K562 (cell line): Measurements from ENCODE around the gene JMJD1C. TPM values are rescaled to one million over a fixed set of nuclear protein-coding genes. Genes with fewer than 3 reads are reported as not detected.

ENCODE experiments used
- CCAR2 ChIP-seq: fragments of 200-400 bp; formaldehyde crosslinking; IDR thresholded peaks from 2 replicates; pipeline ENCODE4 v1.6.1; 2017; ENCODE audit warnings: mild to moderate bottlenecking, low read depth, low read length
- ETS2 ChIP-seq: IDR thresholded peaks from 2 replicates; pipeline ENCODE4 v1.6.1; 2016; ENCODE audit warnings: borderline replicate concordance, missing genetic modification characterization, mild to moderate bottlenecking, moderate library complexity, missing compliant biosample characterization; ENCODE audit not compliant: poor library complexity, severe bottlenecking
- FUS ChIP-seq: fragments of 200-400 bp; formaldehyde crosslinking; optimal IDR thresholded peaks from 2 replicates; pipeline ENCODE3; 2017; ENCODE audit warnings: low read depth, low read length
- KLF10 ChIP-seq: fragments of 250-450 bp; sonication (Bioruptor Pico); IDR thresholded peaks from 2 replicates; pipeline ENCODE4 v1.6.1; 2021; ENCODE audit warnings: matching md5 sums
- MAZ ChIP-seq, 2 experiments: fragments of 450-650 bp in 1 of 2; sonication (generic) in 1 of 2; formaldehyde crosslinking; IDR thresholded peaks in 1 of 2; conservative IDR thresholded peaks in 1 of 2; 2 replicates each; pipeline versions ENCODE4 v1.4.0 to v1.5.0; 2020; ENCODE audit warnings: mild to moderate bottlenecking in 1 of 2, missing genetic modification reagents in 1 of 2
- NFRKB ChIP-seq: fragments of 450-650 bp; IDR thresholded peaks from 2 replicates; pipeline ENCODE4 v1.6.1; 2016; ENCODE audit warnings: low read depth
- SAFB2 ChIP-seq: fragments of 200-400 bp; formaldehyde crosslinking; IDR thresholded peaks from 2 replicates; pipeline ENCODE4 v1.6.1; 2018; ENCODE audit warnings: borderline replicate concordance, low read length, low read depth, moderate library complexity; ENCODE audit not compliant: severe bottlenecking
- SMARCE1 ChIP-seq: fragments of 450-650 bp; IDR thresholded peaks from 2 replicates; pipeline ENCODE4 v1.7.1; 2016; ENCODE audit warnings: mild to moderate bottlenecking
- THRAP3 ChIP-seq: fragments of 450-650 bp; IDR thresholded peaks from 2 replicates; pipeline ENCODE4 v1.6.1; 2016; ENCODE audit warnings: mild to moderate bottlenecking, inconsistent platforms, borderline replicate concordance
- ZFP1 ChIP-seq: fragments of 450-650 bp; formaldehyde crosslinking; IDR thresholded peaks from 2 replicates; pipeline ENCODE4 v1.4.0; 2020; ENCODE audit warnings: mild to moderate bottlenecking, mixed read lengths
- ZNF644 ChIP-seq: fragments of 200-800 bp; sonication (Bioruptor generic); IDR thresholded peaks from 2 replicates; pipeline ENCODE4 v1.6.1; 2016; ENCODE audit warnings: low read depth, missing genetic modification characterization, missing compliant biosample characterization
- ZNF717 ChIP-seq: fragments of 250-450 bp; sonication (Bioruptor Pico); IDR thresholded peaks from 2 replicates; pipeline ENCODE4 v1.5.0; 2021
- polyA plus RNA-seq, 8 experiments: library from polyadenylated mRNA; depleted of rRNA in 4 of 8; stranded (reverse) in 5 of 8; unstranded in 3 of 8; fragments of >200 nt; fragmentation: Nextera tagmentation in 2 of 8; fragmentation: Illumina TruSeq in 1 of 8; extraction: Ambion mirVana in 2 of 8; extraction: Trizol in 1 of 8; gene quantifications; 2 replicates each; pipeline versions ENCODE4 v1.2.1 to v1.2.3, GENCODE V29; 2011 to 2014; ENCODE audit warnings: inconsistent platforms in 1 of 8, missing spikeins in 1 of 8
- total RNA-seq, 7 experiments: library from RNA; depleted of rRNA in 6 of 7; stranded (reverse); fragments of >200 nt in 6 of 7; fragmentation: Illumina TruSeq in 2 of 7; extraction: Trizol in 2 of 7; gene quantifications; 2 replicates each; pipeline versions ENCODE4 v1.2.1 to v1.2.3, GENCODE V29; 2011 to 2021; ENCODE audit warnings: low replicate concordance in 1 of 7
- TF ChIP-seq, protein P1 (sequence below): fragments of 450-650 bp; IDR thresholded peaks from 2 replicates; pipeline ENCODE4 v1.6.1; 2016; ENCODE audit warnings: mild to moderate bottlenecking, moderate library complexity
- TF ChIP-seq, protein P2 (sequence below): sonication (generic); formaldehyde crosslinking; IDR thresholded peaks from 2 replicates; pipeline ENCODE4 v1.9.0; 2022; ENCODE audit warnings: mild to moderate bottlenecking, missing genetic modification reagents

Gene JMJD1C
- total and polyA plus RNA-seq, 9 of the 15 experiments (the other 6 are each of a cell fraction or from before 2014, with no cell fraction given): 25.3 to 68.0 (median 47.2) TPM

DNA sequence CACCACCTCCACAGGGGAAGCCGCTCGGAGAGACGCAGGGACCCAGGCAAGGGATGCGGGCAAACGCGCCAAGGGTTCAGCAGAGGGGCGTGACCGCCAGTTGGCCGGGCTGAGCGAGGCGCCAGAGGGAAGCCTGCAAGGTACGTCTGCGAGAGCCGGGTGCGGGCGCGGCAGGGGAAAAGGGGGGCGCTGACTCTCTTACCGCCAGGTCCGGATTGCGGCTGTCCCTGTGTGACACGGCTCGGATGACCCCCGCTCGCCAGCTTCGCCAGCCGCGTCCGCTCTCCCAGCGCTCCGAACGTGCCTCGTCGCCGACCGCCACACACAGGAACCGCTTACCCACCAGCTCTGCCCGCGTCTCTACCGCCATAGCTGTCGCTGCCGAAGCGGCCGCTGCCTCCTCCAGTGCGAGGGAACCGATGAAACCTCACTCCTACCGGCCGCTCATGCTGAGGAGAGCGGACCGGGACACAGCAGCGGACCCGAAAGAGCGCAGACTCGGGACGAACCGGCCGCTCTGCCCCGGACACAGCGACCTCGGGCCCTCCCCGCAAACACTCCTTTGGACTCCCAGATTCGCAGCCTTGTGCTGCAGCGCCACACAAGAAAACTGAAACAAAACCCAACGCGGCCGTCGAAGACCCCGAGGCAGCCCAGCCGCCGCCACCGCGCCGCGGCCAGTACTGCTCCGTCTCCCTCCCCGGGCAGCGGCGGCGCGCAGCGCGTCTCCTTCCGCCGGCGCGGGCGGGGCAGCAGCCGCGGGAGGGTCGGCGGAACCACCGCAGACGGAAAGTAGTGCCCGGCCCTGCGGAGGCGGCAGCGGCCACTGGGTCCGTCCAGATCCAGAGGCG, at the start of gene JMJD1C (continued):
- TF ChIP-seq, protein P1, sequence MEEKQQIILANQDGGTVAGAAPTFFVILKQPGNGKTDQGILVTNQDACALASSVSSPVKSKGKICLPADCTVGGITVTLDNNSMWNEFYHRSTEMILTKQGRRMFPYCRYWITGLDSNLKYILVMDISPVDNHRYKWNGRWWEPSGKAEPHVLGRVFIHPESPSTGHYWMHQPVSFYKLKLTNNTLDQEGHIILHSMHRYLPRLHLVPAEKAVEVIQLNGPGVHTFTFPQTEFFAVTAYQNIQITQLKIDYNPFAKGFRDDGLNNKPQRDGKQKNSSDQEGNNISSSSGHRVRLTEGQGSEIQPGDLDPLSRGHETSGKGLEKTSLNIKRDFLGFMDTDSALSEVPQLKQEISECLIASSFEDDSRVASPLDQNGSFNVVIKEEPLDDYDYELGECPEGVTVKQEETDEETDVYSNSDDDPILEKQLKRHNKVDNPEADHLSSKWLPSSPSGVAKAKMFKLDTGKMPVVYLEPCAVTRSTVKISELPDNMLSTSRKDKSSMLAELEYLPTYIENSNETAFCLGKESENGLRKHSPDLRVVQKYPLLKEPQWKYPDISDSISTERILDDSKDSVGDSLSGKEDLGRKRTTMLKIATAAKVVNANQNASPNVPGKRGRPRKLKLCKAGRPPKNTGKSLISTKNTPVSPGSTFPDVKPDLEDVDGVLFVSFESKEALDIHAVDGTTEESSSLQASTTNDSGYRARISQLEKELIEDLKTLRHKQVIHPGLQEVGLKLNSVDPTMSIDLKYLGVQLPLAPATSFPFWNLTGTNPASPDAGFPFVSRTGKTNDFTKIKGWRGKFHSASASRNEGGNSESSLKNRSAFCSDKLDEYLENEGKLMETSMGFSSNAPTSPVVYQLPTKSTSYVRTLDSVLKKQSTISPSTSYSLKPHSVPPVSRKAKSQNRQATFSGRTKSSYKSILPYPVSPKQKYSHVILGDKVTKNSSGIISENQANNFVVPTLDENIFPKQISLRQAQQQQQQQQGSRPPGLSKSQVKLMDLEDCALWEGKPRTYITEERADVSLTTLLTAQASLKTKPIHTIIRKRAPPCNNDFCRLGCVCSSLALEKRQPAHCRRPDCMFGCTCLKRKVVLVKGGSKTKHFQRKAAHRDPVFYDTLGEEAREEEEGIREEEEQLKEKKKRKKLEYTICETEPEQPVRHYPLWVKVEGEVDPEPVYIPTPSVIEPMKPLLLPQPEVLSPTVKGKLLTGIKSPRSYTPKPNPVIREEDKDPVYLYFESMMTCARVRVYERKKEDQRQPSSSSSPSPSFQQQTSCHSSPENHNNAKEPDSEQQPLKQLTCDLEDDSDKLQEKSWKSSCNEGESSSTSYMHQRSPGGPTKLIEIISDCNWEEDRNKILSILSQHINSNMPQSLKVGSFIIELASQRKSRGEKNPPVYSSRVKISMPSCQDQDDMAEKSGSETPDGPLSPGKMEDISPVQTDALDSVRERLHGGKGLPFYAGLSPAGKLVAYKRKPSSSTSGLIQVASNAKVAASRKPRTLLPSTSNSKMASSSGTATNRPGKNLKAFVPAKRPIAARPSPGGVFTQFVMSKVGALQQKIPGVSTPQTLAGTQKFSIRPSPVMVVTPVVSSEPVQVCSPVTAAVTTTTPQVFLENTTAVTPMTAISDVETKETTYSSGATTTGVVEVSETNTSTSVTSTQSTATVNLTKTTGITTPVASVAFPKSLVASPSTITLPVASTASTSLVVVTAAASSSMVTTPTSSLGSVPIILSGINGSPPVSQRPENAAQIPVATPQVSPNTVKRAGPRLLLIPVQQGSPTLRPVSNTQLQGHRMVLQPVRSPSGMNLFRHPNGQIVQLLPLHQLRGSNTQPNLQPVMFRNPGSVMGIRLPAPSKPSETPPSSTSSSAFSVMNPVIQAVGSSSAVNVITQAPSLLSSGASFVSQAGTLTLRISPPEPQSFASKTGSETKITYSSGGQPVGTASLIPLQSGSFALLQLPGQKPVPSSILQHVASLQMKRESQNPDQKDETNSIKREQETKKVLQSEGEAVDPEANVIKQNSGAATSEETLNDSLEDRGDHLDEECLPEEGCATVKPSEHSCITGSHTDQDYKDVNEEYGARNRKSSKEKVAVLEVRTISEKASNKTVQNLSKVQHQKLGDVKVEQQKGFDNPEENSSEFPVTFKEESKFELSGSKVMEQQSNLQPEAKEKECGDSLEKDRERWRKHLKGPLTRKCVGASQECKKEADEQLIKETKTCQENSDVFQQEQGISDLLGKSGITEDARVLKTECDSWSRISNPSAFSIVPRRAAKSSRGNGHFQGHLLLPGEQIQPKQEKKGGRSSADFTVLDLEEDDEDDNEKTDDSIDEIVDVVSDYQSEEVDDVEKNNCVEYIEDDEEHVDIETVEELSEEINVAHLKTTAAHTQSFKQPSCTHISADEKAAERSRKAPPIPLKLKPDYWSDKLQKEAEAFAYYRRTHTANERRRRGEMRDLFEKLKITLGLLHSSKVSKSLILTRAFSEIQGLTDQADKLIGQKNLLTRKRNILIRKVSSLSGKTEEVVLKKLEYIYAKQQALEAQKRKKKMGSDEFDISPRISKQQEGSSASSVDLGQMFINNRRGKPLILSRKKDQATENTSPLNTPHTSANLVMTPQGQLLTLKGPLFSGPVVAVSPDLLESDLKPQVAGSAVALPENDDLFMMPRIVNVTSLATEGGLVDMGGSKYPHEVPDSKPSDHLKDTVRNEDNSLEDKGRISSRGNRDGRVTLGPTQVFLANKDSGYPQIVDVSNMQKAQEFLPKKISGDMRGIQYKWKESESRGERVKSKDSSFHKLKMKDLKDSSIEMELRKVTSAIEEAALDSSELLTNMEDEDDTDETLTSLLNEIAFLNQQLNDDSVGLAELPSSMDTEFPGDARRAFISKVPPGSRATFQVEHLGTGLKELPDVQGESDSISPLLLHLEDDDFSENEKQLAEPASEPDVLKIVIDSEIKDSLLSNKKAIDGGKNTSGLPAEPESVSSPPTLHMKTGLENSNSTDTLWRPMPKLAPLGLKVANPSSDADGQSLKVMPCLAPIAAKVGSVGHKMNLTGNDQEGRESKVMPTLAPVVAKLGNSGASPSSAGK: peak; percentile 68
- TF ChIP-seq MAZ (CRISPR knock-in tag; conservative IDR thresholded peaks at IDR 0.05 in 1 of 2, IDR thresholded peaks at IDR 0.05 in 1 of 2): peak; percentile 95 to 99
- no peak for TF ChIP-seq ETS2 (tag)
- TF ChIP-seq SMARCE1: peak; percentile 50; the same call in 1 of the 2 replicates
- TF ChIP-seq, protein P2, sequence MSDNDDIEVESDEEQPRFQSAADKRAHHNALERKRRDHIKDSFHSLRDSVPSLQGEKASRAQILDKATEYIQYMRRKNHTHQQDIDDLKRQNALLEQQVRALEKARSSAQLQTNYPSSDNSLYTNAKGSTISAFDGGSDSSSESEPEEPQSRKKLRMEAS (CRISPR knock-in tag): peak; percentile 47; the same call in 1 of the 2 replicates
- no peak for TF ChIP-seq ZNF644 (tag)
- TF ChIP-seq KLF10: no peak
- no peak for TF ChIP-seq NFRKB
- no peak for TF ChIP-seq THRAP3
- no peak for TF ChIP-seq CCAR2
- no peak for TF ChIP-seq ZNF717 (CRISPR knock-in tag)
- no peak for TF ChIP-seq SAFB2
- TF ChIP-seq FUS: no peak
- TF ChIP-seq ZFP1 (CRISPR knock-in tag): no peak
